HG02938 (cell line): ENCODE data around the gene CLPTM1L.
A peak's percentile ranks its signal among the peaks of the same experiment; 100 is the strongest.
"Not testable (repeated sequence)": the region's sequence is repeated elsewhere in the genome, so short reads cannot be mapped to it uniquely, and the experiment has no call there.

Experiments used
- ATAC-seq: cut with Tn5 transposase; IDR thresholded peaks from one replicate; pipeline ENCODE4 v1.9.1; 2021; ENCODE audit warnings: mild to moderate bottlenecking, moderate library complexity; ENCODE audit not compliant: unreplicated experiment

Gene CLPTM1L

GRCh38 chr5:1360861-1361260, 16.0 kb upstream of the CLPTM1L start:
- ATAC-seq: no peak

- ATAC-seq: not testable (repeated sequence)
Measured at GRCh38 chr5:1360367-1360766, 15.5 kb upstream of the CLPTM1L start.

DNA sequence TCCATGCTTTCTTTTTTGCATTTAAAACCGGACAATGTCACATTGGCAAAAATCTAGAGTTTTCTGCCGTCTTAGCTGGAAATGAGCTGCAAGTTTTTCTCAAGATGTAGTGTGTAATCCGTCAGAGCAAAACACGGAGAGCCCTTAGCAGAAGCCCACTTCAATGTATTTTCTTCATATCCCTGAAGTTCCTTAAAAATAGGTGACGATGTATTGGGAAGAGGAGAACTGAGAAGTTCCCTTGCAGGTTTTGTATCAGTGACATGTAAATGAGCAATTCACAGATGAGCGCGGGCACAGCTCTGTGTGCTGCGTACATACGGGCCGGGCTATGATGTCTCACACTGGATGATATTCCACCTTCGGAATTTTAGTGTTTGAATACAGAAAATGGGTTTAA, 14.8 kb upstream of the CLPTM1L start:
- ATAC-seq: no peak

GRCh38 chr5:1359031-1359645, 14.2 kb upstream of the CLPTM1L start:
- ATAC-seq: no peak

GRCh38 chr5:1358726-1359025, 13.8 kb upstream of the CLPTM1L start:
- ATAC-seq: no peak

DNA sequence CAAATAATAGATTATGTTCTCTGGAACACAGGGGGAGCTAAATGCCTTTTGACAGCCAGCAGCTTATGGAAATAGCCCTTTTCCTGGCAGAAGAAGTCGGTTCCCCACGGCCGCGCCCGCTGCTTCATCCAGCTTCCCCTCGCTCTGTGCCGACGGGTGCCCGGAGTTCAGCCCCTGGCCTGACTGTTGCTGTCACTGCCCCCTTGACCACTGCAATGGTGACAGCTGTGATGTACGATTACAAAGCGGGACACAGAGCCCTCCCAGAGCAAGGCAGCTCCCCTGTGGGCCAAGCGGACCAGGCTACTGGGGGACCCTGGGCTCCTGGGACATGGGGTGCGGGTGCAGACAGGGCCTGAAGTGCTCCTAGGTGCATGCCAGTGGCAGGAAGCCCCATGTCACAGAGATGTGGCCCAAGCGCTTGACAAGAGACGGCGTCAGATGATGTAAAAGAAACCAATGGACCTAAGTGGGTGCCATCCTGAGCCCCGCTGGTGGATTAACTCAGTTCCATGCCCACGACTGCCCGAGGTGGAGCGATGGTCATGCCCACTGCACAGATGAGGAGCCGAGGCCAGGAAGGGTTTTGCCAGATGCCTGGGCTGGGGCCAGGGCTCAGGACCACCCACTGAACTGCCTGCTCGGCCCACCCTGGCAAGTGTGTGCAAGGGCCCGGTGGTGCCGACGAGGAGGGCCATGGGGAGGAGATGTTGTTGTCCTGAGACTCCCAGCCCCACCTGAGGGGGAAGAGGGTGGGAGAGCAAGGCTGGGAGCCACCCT, 13.2 kb upstream of the CLPTM1L start:
- no peak for ATAC-seq

DNA sequence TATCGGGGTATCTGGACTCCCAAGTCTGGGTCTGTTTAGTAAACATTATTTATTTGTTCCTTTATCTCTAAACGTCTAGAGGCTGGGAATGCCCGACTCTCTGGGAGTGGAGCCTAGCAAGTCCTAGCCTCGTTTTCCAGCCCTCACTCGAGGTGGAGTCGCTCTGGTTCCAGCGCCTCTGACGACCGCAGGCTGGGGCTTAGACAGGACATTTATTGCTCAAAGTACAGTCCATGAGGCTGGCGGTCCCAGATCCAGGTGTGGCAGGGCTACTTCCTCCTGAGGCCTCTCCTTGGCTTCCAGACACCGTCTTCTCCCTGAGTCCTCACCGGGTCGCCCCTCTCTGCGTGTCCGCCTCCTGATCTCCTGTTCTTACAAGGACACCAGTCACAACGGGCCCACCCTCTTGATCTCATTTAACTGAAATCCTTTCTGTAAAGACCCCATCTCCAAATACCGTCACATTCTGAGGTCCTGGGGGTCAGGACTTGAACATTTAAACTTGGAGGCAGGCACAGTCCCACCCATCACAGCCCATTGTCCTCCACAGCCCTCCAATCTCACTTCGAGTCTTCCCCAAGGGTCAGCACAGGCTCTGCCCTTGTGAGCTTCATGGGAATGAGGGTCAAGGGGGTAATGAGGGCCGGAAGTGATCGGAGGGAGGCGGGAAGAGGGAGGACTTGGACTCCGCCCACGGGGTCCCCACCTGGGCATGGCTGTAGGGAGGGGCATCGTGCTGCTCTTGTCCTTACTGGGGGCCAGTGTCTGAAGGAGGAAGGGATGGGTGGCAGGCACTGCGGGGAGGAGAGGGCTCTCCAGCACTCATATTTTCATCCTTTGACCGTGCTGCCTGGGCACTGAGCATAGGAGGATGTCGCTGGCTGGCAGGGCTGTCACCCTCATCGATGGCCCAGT, 12.2 kb upstream of the CLPTM1L start:
- no peak for ATAC-seq

DNA sequence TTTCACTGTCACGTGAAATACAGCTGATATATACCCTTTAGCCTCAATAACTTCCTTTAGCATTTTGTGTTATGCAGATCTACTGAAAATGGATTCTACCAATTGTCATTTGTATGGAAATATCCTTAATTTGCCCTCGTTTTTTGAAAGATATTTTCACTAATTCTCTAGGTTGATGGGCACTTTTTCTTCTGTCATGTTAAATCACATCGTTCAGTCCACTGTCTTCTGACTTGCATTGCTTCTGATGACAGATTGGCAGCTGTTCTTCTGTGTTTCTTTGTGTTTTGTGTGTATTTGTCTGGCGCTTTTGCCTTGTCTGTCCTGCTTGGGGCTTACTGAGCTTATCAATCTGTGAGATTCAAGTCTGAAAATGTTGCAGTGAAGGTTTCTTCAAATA, 9.7 kb upstream of the CLPTM1L start:
- no peak for ATAC-seq

DNA sequence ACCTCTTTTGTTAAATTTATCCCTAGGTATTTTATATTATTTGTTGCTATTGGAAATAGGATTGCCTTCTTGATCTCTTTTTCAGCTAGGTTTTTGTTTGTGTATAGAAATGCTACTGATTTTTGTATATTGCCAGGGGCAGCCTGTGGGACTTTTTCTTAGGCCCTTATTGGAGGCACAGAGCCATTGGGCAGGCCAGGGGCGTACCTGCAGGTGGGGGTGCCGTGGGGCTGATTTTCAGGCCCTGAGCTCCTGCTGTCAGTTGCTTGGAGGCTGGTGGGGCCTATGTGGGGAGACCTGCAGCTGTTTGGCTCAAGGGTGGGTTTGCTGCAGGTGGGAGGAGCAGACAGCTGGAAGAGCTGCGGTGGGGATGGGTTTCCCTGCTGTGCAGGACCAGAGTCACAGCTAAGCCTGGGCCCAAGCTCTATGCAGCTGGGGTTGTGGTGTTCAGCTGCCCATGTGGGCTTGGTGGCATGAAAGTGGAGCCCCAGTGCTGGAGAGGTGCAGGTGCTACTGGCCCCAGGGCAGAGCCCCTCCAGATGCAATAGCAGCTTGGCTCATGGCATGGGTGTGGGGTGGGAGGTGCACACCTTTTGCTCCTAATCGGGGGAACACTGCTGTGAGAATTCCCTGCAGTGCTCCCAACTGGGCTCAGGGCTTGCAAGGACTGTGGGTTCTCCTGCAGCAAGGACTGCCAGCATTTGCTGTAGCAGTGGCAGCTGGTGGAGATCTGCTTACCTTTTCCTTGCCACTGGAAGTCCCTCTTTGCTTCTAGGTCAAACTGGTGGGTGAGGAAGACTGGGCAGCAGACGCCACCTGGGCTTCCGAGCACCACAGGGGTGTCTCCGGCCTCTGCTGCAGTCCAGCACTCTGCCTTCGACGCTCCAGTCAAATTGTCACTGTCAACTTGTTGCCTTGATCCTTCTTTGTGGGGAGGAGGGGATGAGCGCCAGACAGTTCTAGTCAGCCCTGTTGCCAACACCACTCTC, 7.6 kb upstream of the CLPTM1L start:
- ATAC-seq: no peak

- no peak for ATAC-seq
Measured at GRCh38 chr5:1351156-1351555, 6.3 kb upstream of the CLPTM1L start.

GRCh38 chr5:1349246-1349645, 4.3 kb upstream of the CLPTM1L start:
- ATAC-seq: no peak

DNA sequence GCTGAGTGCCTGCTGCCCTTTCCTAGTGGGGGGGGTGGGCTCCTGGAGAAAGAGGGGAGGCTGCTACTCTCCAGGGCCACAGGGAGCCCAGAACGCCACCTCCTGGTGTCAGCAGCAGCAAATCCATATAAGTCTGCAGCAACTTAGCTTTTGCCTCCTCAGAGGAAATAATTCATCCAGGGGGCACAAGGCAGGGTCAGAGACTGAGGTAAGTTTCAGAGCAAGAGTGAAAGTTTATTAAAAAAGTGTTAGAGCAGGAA, 4.0 kb upstream of the CLPTM1L start:
- no peak for ATAC-seq

- ATAC-seq: no peak
Measured at GRCh38 chr5:1347571-1347970, 2.7 kb upstream of the CLPTM1L start.

DNA sequence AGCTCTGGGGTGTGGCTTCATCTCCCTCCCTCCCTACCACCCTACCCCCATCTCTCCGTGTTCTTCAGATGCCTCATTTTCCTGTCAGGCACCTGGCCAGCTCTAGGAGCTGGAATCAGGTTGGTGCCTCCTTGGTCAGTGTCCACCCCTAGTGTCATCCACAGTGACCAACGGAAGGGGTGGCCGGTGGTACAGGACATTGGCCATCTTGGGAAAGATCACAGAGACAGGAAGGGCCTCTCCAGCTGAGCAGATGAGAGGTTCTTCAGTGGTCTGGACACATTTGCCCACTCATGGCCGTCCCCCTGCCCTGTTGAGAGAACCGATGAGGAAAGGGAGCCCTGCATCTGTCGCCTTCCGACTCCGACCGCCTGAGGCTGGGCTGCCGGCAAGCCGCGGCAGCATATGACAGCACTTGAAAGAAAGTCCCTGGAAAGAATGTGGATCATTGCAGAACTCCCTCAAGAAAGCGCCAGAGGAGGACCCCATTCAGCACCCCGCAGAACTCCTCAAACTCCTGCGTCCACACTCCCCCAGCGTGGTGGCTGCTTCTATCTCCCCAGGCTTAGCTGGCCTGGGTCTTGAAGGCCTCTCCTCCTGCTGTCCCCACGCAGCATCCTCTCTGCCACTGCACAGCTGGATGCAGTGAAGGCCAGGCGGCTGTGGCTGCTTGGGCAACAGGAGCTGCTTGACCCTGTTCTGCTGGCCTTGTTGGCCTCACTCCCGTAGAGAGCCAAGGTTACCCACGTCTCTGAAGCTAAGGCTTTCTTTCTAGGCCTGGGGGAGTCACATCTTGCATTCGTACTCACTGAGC, 1.9 kb upstream of the CLPTM1L start:
- no peak for ATAC-seq

DNA sequence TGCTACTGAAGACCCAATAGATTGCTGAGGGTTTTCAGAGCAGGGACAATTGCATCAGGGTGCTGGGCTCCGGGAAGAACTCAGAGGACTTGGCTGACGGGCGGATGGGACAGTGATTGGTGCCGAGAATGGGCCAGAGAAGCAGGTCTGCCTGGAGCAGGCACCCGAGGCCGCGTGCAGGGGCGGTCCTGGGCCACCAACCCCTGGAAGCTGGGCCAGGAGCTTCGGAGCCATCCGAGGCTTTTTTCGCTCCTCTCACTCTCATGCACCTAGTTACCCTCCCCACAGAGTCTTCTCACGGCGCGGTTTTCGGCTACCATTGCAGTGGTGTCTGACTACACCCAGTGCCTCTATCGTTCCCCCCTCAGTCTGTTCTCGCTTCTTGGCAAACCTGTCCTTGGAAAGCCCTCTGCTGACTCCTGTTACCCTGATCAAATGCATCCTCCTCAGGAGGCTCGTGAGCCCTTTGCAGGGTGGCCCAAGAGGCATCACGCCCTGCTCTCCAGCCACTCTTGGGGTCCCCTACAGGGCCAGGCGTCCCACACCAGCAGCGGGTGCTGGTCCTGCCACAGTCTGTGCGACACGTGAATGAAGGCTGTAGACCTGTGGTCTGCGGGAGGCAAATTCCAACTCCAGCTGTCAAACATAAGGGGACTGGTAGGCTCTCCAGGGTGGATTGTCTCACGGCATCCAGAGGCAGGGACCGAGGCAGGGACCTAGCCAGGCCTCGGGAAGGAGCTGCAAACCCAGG, 1.2 kb upstream of the CLPTM1L start:
- ATAC-seq: no peak

DNA sequence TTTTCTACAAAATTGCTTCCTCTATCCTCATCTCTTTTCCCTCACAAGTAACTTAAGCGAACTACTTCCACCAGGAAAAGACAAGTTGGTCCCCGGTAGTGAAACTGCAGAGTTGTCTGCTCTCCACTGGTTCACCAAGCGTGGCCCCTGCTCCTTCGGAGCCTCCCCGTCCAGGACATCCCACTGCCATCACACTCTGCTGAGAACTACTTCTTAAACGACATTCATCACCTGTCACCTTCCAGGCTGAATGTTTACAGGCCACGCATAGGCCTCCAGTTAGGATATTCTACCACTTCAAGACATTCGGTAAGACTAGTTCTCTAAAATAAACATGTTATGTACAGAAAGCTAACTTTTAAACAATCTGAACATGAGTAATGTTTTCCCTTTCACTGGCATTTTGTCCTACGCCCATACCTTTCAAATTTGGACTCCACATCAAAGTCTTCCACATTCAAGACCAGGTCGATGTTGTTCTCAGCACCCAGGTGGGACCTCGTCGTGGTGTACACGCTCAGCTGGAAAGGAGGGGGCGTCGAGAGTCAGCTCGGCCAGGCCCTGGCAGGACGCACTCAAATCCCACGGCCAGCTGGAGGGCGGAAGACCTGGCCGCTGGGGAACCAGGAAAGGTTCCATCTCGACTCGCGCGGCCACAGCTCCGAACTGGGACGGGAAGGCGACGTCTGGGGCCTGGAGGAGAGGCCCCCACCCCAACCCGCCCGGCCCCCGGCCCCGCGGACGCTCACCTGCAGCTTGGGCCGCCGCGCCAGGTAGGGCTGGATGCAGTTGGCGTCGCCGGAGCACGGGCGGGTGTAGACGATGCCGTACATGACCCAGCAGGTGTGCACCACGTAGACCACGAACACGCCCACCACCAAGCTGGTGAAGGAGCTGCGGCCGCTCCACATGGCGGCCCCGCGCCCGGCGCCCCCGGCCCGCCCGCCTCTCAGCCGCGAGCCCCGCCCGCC, 683 bp downstream of the CLPTM1L start:
- ATAC-seq: peak; percentile 17

DNA sequence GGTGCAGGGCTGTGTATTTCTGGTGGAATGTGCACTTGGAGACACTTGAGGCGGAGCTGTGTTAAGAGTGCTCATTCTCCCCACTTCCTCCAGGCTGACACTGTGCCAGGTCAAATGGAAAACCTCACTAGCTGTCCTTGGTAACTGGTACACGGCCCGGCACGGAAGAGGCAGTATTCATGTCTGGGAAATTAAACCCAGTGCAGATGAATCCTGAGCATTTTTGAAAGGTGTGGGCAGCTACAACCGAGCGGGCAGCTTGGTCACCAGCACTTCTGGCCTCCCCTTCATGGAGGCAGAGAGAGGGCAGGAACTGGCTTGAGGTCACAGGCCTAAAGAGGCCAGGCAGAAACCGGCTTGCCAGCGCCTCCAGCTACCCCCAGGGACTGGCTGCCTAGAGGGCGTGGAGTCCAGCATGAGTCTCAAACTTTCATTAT, 1.6 kb downstream of the CLPTM1L start:
- ATAC-seq: no peak

DNA sequence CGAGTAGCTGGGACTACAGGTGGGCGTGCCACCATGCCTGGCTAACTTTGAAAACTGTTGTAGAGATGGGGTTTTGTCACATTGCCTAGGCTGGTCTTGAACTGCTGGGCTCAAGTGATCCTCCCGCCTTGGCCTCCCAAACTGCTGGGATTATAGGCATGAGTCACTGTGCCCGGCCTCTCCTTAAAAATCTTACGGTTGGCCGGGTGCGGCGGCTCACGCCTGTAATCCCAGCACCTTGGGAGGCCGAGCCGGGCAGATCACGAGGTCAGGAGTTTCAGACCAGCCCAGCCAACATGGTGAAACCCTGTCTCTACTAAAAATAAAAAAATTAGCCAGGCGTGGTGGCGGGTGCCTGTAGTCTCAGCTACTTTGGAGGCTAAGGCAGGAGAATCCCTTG, 2.2 kb downstream of the CLPTM1L start:
- not testable (repeated sequence) for ATAC-seq
